Measurements from ENCODE around the gene MDFI.

DNA sequence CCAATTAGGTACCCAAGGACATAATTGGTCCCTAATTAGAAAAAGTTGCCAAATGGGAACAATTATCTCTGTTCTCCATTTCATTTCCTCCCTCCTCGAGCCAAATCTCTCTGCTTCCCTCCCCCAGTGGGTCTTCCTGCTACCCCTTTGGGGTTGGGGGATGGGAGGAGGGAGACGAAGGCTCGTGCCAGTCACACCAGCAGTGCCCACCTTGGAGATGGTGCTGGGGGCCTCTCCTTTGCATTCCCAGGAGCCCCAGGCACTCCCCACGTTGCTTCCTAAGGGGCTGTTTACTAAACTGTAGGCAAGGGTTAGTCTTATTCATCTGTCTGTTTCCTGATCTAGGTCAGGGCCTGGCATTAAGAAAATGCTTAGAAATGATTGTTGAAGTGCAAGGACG, 33.1 kb downstream of the MDFI start:
- no peak for TF ChIP-seq POLR2A (IDR thresholded peaks at IDR 0.05; ENCODE audit: low read length)
- no peak for TF ChIP-seq GATA1 (IDR thresholded peaks at IDR 0.05; ENCODE audit: low read depth, low read length)
